Nucleus accumbens (tissue), 56 donors: ENCODE data around the gene CD8B2.
"Not testable (repeated sequence)": the region's sequence is repeated elsewhere in the genome, so short reads cannot be mapped to it uniquely, and the experiment has no call there.

ENCODE experiments used
- DNase-seq, 56 donors: peaks; one replicate each; lab custom pipeline; 2025; lab: John Stamatoyannopoulos, UW

Gene CD8B2

GRCh38 chr2:106511476-106511901 lies 24.3 kb downstream of the CD8B2 start:
- DNase-seq, result peak in 24 of 56 donors; percentile 5 to 74 (median 30)

DNA sequence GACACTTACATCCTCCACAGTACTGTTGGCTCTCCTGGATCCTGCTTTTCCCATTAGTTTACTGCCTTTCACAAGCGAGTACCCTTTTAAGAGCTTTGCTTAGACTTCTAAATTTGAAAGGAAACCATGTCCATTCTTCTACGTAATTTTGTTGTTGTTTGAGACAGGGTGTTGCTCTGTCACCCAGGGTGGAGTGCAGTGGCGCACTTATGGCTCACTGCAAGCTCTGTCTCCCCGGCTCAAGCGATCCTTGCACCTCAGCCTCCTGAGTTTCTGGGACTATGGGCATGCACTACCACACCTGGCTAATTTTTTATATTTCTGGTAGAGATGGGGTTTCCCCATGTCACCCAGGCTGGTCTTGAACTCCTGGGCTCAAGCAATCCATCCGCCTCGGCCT lies 24.8 kb downstream of the CD8B2 start:
- not testable (repeated sequence) for DNase-seq

- not testable (repeated sequence) for DNase-seq
Observed at GRCh38 chr2:106513391-106513790, 26.2 kb downstream of the CD8B2 start.

DNA sequence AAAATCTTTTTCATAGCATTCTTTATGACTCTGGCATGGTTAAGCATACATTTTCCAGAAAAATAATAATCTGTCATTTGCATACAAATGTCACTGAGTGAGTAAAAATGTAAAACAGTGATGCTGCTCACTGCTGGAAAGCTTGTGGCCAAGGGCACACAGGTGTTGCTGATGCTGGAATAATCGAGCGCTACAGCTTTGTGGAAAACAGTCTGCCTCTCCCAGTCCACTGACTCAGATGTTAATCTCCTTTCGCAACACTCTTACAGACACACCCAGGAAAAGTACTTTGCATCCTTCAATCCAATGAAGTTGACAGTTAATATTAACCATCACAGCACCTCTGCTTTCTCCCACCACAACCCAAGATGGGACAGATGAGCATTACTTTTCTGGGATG lies 27.7 kb downstream of the CD8B2 start:
- DNase-seq, result peak in 1 of 56 donors; percentile 1

GRCh38 chr2:106516436-106516835 lies 29.3 kb downstream of the CD8B2 start:
- no peak for DNase-seq

DNA sequence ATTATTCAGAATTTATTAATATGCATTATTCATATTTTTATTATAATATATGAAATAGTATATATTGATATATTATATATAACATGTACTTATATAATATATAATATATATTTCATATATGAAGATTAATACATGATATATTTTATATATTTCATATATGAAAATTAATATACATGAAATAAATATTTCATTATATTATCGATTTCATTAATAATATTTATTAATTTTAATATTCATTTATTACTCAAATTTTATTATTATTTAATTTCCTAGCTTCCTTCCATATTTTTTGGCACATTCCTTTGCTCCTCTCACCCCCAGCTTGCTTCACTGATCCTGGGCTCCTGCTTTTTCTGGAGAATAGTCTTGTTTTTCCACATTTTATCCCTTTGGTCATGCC lies 29.7 kb downstream of the CD8B2 start:
- no peak for DNase-seq

GRCh38 chr2:106517329-106517728 lies 30.2 kb downstream of the CD8B2 start:
- no peak for DNase-seq

- no peak for DNase-seq
Observed at GRCh38 chr2:106519767-106520166, 32.6 kb downstream of the CD8B2 start.

DNA sequence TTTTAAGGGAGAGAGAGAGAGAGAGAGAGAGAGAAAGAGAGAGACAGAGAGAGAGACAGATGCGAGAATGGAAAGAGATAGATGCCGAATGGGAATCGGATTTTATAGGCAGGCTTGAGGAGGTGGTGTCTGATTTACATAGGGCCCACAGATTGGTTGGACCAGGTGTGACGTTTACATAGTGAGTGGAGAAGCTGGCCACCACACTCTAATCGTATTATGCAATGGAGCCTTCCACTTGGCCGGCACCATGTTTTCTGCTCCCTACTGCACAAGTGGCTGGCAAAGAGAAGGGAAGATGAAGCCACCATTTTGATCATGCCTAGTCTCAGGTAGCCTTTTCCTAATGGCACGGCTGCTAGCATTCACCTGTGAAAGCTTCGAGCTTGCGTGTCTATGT lies 33.9 kb downstream of the CD8B2 start:
- no peak for DNase-seq

- DNase-seq, result no peak
Observed at GRCh38 chr2:106523976-106524665, 37.0 kb downstream of the CD8B2 start.

GRCh38 chr2:106530866-106531265 lies 43.7 kb downstream of the CD8B2 start:
- no peak for DNase-seq

GRCh38 chr2:106531676-106532214 lies 44.6 kb downstream of the CD8B2 start:
- DNase-seq, result no peak

DNA sequence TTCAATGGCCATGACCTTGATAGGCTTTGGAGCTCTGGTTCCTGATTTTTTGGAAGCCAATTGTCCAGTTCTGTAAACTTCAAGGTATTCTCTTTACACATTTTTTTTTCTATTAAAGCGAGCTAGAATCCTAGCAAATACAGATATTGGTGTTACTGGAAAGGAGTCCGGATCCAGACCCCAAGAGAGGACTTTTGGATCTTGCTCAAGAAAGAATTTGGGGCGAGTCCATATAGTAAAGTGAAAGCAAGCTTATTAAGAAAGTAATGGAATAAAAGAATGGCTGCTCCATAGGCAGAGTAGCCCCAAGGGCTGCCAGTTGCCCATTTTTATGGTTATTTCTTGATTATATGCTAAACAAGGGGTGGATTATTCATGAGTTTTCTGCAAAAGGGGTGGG lies 45.1 kb downstream of the CD8B2 start:
- DNase-seq, result no peak

GRCh38 chr2:106534471-106534870 lies 47.3 kb downstream of the CD8B2 start:
- no peak for DNase-seq

- DNase-seq, result peak in 16 of 56 donors; percentile 3 to 49 (median 13)
Observed at GRCh38 chr2:106536490-106536889, 49.3 kb downstream of the CD8B2 start.

GRCh38 chr2:106537047-106537446 lies 49.9 kb downstream of the CD8B2 start:
- DNase-seq, result peak in 1 of 56 donors; percentile 1

DNA sequence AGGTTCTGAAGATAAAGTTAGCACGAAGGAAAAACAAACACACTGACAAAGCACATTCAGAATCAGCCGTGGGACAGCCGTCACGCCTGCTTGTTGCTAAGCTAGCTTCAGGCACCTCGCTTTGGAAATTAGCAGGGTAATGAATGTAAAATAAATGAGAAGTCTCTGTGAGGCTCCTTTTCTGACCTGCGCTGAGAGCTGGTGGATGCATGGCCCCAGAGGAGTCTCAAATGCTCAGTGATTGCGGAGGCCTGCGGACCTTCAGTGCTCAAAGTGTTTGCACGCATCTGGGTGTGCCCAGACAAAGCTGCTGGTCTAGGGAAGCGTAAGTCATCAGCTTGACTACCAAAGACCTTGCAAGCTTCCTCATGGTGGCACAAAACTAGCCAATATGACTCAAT lies 50.6 kb downstream of the CD8B2 start:
- no peak for DNase-seq

GRCh38 chr2:106540886-106541285 lies 53.7 kb downstream of the CD8B2 start:
- no peak for DNase-seq

GRCh38 chr2:106541333-106541732 lies 54.2 kb downstream of the CD8B2 start:
- no peak for DNase-seq

- DNase-seq, result peak in 38 of 56 donors; percentile 2 to 76 (median 24)
Observed at GRCh38 chr2:106542746-106543359, 55.7 kb downstream of the CD8B2 start.

DNA sequence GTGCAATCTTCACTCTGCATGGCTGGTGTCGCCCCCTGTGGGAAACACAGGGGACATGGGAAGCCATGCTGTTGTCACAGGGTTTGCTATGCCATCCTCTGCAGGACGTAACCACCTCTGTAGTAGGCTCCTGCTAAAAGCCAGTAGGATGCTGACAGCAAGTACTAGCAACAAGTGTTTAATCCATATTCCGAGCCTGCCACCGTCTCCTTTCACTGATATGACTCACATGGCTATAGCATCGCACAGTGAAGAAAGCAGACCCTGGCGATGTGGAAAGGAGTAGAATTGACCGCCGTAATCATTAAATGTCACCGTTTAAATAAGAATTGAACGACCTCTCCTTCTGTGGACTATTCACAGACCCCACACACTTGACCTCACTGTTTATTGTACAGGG lies 57.8 kb downstream of the CD8B2 start:
- no peak for DNase-seq

- DNase-seq, result no peak
Observed at GRCh38 chr2:106546391-106546990, 59.3 kb downstream of the CD8B2 start.
